Neural progenitor cell (in vitro differentiated cells): ENCODE data around the gene LIPT2.

ENCODE experiments used
- EZH2 ChIP-seq: fragments of 200-600 bp; sonication (generic); IDR thresholded peaks from 2 replicates; pipeline ENCODE4 v1.6.1; 2017; ENCODE audit warnings: antibody characterized with exemption, mild to moderate bottlenecking, moderate library complexity
- EZH2phosphoT487 ChIP-seq: fragments of 200-600 bp; sonication (generic); IDR thresholded peaks from 2 replicates; pipeline ENCODE4 v1.6.1; 2017; ENCODE audit warnings: antibody characterized with exemption
- TF ChIP-seq, protein P1 (sequence below): fragments of 200-600 bp; sonication (generic); IDR thresholded peaks from 2 replicates; pipeline ENCODE4 v1.5.1; 2017; ENCODE audit warnings: antibody characterized with exemption, mild to moderate bottlenecking

DNA sequence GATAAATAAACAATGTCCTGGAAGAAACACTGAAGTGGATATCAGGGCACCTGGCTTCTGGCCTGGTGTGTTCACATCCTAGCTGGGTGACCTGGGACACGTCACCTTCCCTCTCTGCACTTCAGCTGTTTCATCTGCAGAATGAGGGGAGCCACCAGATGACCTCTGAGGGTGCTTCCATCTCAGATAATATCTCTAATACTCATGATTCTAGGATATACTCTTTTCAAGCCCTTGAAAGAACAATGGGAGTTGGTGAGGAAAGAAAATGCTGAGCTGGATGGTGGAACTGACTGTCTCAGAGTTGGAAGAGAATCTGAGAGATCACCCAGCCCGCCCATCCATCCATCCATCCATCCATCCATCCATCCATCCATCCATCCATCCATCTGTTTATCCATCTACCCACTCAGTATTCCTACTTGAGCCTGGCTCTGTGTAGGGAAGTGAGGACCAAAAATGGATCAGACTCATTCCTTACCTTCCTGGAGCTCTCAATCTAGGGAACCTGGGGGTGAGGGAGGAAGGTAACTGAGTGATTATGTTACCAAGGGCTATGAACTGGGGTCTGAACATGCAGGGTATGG is 28.2 kb upstream of the LIPT2 start:
- TF ChIP-seq EZH2 (no peak), EZH2phosphoT487 (no peak)
- TF ChIP-seq, protein P1, sequence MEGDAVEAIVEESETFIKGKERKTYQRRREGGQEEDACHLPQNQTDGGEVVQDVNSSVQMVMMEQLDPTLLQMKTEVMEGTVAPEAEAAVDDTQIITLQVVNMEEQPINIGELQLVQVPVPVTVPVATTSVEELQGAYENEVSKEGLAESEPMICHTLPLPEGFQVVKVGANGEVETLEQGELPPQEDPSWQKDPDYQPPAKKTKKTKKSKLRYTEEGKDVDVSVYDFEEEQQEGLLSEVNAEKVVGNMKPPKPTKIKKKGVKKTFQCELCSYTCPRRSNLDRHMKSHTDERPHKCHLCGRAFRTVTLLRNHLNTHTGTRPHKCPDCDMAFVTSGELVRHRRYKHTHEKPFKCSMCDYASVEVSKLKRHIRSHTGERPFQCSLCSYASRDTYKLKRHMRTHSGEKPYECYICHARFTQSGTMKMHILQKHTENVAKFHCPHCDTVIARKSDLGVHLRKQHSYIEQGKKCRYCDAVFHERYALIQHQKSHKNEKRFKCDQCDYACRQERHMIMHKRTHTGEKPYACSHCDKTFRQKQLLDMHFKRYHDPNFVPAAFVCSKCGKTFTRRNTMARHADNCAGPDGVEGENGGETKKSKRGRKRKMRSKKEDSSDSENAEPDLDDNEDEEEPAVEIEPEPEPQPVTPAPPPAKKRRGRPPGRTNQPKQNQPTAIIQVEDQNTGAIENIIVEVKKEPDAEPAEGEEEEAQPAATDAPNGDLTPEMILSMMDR = no peak
